NCI-H446 treated with DMSO at 0.1 percent for 48 hours (cell line): Measurements from ENCODE around the gene FLACC1.

Experiments
- DNase-seq: peaks from one replicate; lab custom pipeline; 2025; lab: John Stamatoyannopoulos, UW

Gene FLACC1

GRCh38 chr2:201276511-201276910, 80.6 kb downstream of the FLACC1 start:
- no peak for DNase-seq

GRCh38 chr2:201275990-201276389, 81.2 kb downstream of the FLACC1 start:
- no peak for DNase-seq

- no peak for DNase-seq
These were observed 82.1 kb downstream of the FLACC1 start for GRCh38 chr2:201275069-201275468.

- no peak for DNase-seq
These were observed 83.7 kb downstream of the FLACC1 start for GRCh38 chr2:201273330-201273983.

DNA sequence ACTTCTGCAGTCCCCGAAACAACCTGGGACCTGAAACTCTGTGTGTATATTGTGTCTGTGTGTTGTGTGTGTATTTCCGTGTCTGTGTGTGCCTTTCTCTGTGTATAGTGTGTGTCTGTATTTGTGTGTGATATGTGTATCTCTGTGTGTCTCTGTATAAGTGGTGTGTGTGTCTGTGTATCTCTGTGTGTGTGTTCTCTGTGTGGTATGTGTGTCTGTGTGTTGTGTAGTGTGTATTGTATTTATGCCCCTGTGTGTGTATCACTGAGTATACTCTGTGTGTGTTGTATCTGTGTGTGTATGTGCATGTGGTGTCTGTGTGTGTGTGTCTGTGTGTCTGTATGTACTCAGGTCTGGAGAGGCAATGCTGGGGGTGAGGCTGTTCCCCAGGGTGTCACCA, 85.2 kb downstream of the FLACC1 start:
- DNase-seq: no peak

GRCh38 chr2:201270293-201271001, 86.7 kb downstream of the FLACC1 start:
- no peak for DNase-seq

DNA sequence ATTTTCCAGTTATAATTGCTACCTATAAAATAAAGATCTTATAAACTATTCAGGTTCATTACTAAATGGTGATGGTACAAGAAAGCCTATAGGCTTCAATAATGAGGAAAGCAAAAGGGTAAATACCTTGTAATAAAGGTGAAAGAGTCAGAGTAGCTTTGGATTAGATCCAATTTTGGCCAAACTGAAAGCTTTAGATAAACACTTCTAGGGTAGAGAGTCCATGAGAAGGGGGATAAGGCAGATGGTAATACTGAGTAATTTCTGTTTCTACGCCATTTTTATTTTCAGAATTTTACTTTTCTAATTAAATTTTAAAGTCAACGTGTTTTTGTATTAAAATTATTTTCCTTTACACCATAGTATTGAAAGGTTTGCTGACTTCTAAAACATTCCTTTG, 87.4 kb downstream of the FLACC1 start:
- DNase-seq: no peak

DNA sequence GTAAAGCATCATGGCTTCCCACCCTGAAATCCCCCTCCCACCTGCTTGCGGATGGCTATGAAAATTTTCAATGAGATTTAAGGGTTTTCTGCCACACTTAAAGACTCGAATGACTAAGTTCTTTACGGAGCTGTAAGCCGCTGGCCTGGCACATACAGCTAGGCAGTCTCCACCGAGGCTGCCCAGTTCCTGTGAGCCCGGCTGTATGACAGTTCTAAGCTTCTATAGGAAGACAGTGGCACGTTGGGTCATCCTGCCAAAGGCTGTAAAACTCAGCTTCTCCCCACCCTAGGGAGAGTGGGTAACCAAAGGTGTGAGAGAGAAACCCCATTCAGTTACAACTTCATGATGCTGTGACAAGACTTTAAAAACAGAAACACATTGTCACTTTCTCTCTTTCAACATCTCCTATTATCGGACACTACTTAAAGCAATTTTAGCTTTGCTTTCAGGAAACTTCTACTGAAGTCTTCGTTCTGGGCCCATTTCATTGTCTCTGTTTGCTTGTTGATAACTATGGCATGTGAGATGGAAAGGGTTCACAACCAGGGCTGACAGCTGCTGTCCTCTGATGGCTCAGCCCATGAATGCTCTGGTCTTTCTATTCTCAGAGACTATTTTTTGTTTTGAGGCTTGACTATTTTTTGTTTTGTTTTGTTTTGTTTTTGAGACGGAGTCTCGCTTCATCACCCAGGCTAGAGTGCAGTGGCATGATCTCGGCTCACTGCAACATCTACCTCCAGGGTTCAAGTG, 89.7 kb downstream of the FLACC1 start:
- no peak for DNase-seq

DNA sequence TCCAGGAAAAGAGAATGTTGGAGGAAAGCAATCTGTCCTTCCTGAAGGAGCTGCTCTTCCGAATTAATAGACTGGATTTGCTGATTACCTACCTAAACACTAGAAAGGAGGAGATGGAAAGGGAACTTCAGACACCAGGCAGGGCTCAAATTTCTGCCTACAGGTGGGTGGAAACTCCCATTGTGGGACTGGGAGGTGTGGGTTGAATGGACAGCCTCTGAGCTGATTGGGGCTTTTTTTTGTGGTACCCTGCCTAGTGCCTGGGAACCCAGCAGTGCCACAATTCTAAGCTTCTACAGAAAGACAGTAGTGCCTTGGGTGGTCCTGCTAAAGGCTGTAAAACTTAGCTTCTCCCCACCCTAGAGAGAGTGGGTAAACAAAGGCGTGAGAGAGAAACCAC, 90.5 kb downstream of the FLACC1 start:
- DNase-seq: no peak

GRCh38 chr2:201264472-201265173, 92.5 kb downstream of the FLACC1 start:
- no peak for DNase-seq

DNA sequence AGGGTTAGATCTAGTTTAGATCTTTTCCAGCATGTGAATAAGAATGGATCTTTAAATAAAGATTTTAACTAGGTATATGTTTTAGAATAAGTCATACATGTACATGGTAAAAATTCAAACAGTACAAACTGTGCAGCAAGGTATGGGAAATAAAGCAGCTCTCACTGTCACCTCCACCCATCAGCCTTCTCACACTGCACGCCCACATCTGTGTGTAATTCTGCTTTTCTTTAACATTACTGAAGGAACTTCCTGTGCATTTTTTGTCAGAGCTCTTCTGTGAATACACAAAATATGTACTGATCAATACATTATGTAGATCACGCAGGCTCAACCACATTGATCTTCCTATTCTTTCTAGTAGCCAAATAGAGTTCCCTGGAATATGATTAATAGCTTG, 93.4 kb downstream of the FLACC1 start:
- no peak for DNase-seq

DNA sequence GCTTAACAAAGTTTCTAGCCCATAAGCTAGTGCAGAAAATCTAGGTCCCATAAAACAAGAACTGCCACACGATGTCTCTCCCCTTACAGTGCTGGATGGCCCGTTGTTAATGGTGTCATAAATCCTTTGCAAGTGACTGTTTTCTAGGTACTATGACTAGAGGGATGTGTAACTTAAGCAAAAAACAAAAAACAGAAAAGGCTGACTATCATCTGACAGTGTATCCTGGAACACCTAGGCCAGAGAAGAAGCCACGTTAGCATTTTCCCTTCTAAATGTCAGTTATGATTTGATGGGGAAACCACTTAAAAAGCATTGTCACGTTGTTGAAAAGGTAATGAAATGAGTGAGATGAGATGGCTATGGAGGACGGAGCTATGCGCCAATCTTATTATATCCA, 94.4 kb downstream of the FLACC1 start:
- no peak for DNase-seq

DNA sequence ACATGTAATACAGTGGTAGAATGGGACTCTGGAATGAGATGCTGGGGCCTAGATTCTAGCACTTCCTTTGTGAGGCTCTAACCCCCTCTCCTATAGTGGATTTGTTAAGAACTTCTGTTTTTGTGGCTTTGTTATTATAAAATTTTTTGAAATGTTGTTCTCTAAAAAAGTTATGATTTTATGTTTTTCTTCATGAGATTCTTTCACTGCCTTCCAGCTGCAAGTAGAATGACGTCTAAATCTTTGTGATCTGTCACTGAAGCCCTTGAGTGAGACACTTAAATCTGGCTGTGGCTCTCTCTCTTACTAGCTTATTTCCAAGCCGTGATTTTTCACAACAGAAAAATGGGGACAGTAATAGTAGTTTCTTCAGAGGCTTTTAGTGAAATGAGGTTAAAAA, 95.2 kb downstream of the FLACC1 start:
- no peak for DNase-seq

- no peak for DNase-seq
These were observed 95.7 kb downstream of the FLACC1 start for GRCh38 chr2:201261471-201261870.

GRCh38 chr2:201260302-201260800, 96.8 kb downstream of the FLACC1 start, which contains the start of gene CASP8:
Gene CASP8, plus strand, starts transcription at chr2:201260536. Its CDS starts 5,951 bp downstream, at chr2:201266487.
- DNase-seq: no peak

DNA sequence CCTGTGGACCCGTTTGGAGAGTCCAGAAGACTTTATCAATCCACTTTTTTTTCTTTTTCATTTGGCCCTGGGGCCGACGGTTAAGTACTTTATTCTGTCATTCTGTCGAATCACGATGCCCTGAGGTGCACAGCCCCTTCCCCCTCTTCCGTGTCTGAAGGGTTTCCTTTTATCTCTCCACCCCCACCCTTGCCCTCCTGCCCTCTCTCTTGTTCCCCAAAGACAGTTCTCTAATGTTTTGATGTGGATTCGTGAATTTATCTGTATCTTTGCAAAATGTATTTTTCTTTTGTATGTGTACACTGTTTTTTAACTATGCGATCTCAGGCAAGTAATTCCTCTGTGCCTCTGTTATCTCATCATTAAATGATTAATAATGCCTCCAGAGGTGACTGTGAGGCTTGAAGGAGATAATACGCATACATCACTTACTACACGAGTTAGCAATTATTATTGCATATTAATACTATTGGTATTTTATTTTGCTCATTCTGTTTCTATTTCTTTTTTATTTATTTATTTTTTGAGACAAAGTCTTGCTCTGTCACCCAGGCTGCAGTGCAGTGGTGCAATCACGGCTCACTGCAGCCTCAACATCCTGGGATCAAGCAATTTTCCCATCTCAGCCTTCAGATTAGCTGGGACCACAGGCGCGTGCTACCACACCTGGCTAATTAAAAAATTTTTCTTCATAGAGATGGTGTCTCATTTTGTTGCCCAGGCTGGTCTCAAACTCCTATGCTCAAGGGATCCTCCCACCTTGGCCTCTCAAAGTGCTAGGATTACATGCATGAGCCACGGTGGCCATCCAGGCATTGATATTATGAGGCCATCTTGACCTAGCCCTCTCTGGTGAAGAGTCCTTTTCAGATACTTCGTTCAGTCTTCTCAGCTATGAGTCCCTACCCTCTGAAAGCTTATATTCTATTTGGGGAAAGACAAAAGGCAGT, 98.2 kb downstream of the FLACC1 start:
- DNase-seq: no peak

GRCh38 chr2:201257956-201258665, 99.0 kb downstream of the FLACC1 start:
- DNase-seq: no peak

- DNase-seq: no peak
These were observed 99.7 kb downstream of the FLACC1 start for GRCh38 chr2:201257381-201257955.

- DNase-seq: no peak
These were observed 101.1 kb downstream of the FLACC1 start for GRCh38 chr2:201256082-201256481.

DNA sequence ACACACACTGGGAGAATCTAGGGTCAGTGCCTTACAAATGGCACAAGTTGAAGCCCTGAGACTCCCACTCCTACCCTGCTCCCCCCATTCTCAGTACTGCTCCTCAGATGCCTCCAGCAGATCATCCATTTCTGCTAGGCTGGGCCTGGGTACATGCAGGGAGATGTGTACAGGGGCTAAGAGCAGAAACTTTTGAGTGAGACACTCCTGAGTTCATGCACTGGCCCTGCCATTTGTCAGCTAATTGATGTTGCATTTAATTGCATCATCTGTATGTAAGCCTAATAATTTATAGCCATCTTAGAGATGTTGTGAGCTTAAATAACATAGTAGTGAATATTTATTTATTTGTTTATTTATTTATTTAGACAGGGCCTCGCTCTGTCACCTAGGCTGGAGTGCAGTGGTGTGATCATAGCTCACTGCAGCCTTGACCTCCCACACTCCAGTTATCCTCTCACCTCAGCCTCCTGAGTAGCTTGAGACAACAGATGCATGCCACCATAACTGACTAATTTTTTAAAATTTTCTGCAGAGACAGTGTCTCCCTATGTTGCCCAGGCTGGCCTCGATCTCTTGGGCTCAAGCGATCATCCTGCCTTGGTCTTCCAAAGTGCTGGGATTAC, 101.6 kb downstream of the FLACC1 start:
- DNase-seq: no peak
